Stomach (tissue), 9 donors: ENCODE data around the gene RRBP1. TPM values are rescaled to one million over a fixed set of nuclear protein-coding genes. Genes with fewer than 3 reads are reported as not detected.
"Not testable (repeated sequence)": the region's sequence is repeated elsewhere in the genome, so short reads cannot be mapped to it uniquely, and the experiment has no call there.

Source experiments
- DNase-seq, 2 donors: peaks; one replicate each; pipeline versions ENCODE4 v3.0.0 to v3.0.0-alpha.2; 2013 to 2019
- H3K27ac ChIP-seq, 5 donors: fragments of 200-600 bp in 4 of 5; sonication (generic) in 4 of 5; one replicate each; pipeline ENCODE4 v1.5.1; 2013 to 2019; ENCODE audit warnings: mild to moderate bottlenecking in 1 of 5, moderate library complexity in 1 of 5
- H3K27me3 ChIP-seq, 3 donors: fragments of 200-600 bp; sonication (generic); one replicate each; pipeline ENCODE4 v1.5.1; 2017 to 2019; ENCODE audit warnings: mixed run types in 1 of 3
- H3K36me3 ChIP-seq, 4 donors: fragments of 200-600 bp; sonication (generic); 1 replicate in 3 of 4; 2 replicates in 1 of 4; pipeline ENCODE4 v1.5.1; 2016 to 2019
- H3K4me1 ChIP-seq, 4 donors: fragments of 200-600 bp; sonication (generic); one replicate each; pipeline ENCODE4 v1.5.1; 2016 to 2019
- H3K4me3 ChIP-seq, 4 donors: fragments of 200-600 bp; sonication (generic) in 3 of 4; one replicate each; pipeline ENCODE4 v1.5.1; 2016 to 2019; ENCODE audit warnings: mild to moderate bottlenecking in 1 of 4
- H3K9me3 ChIP-seq, 4 donors: fragments of 200-600 bp; sonication (generic); one replicate each; pipeline ENCODE4 v1.5.1; 2016 to 2019
- CTCF ChIP-seq, 7 experiments: fragments of 450-650 bp in 4 of 7; fragments of 200-600 bp in 3 of 7; sonication (generic) in 3 of 7; IDR thresholded peaks; one replicate each; pipeline ENCODE4 v1.5.1; 2016 to 2019; ENCODE audit warnings: antibody characterized with exemption in 7 of 7, control low read depth in 2 of 7, mild to moderate bottlenecking in 1 of 7
- EP300 ChIP-seq: sonication (generic); formaldehyde crosslinking; IDR thresholded peaks from one replicate; pipeline ENCODE4 v1.6.1; 2017; ENCODE audit warnings: antibody characterized with exemption
- POLR2A ChIP-seq, 4 donors: fragments of 450-650 bp; IDR thresholded peaks; one replicate each; pipeline ENCODE4 v1.6.1; 2016; ENCODE audit warnings: antibody characterized with exemption in 4 of 4, control low read depth in 2 of 4, mild to moderate bottlenecking in 1 of 4, moderate library complexity in 1 of 4
- POLR2AphosphoS5 ChIP-seq, 3 donors: sonication (generic); formaldehyde crosslinking; IDR thresholded peaks; one replicate each; pipeline ENCODE4 v1.6.1; 2016; ENCODE audit warnings: antibody characterized with exemption in 3 of 3
- WGBS, 5 donors: extraction: QIAGEN DNeasy Blood & Tissue Kit in 3 of 5; methylation state at CpG; one replicate each; pipeline versions ENCODE4 v1.1.5 to v1.1.7; 2013 to 2018; 5-methylcytosine and 5-hydroxymethylcytosine counted together
- intact Hi-C: fragments of 100-400 bp; cut with DNase I; formaldehyde crosslinking; loops from one replicate; pipeline ENCODE4 v1.15.1; 2023; ENCODE audit warnings: low total_unique reads
- polyA plus RNA-seq, 3 donors: library from polyadenylated mRNA; stranded (reverse); fragments of 200-250 nt; gene quantifications; one replicate each; pipeline ENCODE4 v1.2.3, GENCODE V29; 2013
- total RNA-seq, 5 donors: library from RNA; depleted of rRNA; stranded (reverse); fragments of >200 nt; gene quantifications; one replicate each; pipeline versions ENCODE4 v1.1.0 to v1.2.3, GENCODE V29; 2014 to 2016
- donor health status: healthy with polysubstance abuse.
- donor health status: Bipolar disorder and iron deficiency.
- donor health status: healthy.

RRBP1 gene
- total and polyA plus RNA-seq, 8 donors = 34.4 to 456 (median 132) TPM

- peak in 1 of 3 donors; percentile 45 for TF ChIP-seq POLR2AphosphoS5 (IDR thresholded peaks at IDR 0.05)
- TF ChIP-seq EP300 = no peak
- TF ChIP-seq POLR2A (IDR thresholded peaks at IDR 0.05) = no peak
- TF ChIP-seq CTCF (IDR thresholded peaks at IDR 0.05) = no peak
- peaks cover 10 to 29% (median 21%) of the 10 kb centered on the region in 4 donors for H3K36me3 ChIP-seq
- DNase-seq = no peak
- peaks cover 0 to 6% (median 3%) of the 10 kb centered on the region in 4 donors for H3K9me3 ChIP-seq
- no peak overlapping the region for H3K4me3 ChIP-seq
- peak overlapping the region in 4 of 5 donors; percentile 46 to 69 (median 62) for H3K27ac ChIP-seq
- intact Hi-C loops = no loop called here
- H3K27me3 ChIP-seq = no peaks in the 10 kb centered on the region
- H3K4me1 ChIP-seq = peaks cover 21 to 84% (median 47%) of the 10 kb centered on the region in 4 donors
- 64 to 77% (median 69%) methylated on average over 10 of the region's 10 CpGs for WGBS, 5 donors
Measured at GRCh38 chr20:17662333-17663039, 19.6 kb downstream of the RRBP1 start.

GRCh38 chr20:17661121-17661744, 20.8 kb downstream of the RRBP1 start:
- no peak for DNase-seq
- WGBS, 5 donors = 32 to 50% (median 42%) methylated on average over 5 of the region's 5 CpGs
- Histone ChIP-seq H3K36me3 (peaks cover 10 to 40% (median 31%) of the 10 kb centered on the region in 4 donors), H3K27ac (peak overlapping the region in 4 of 5 donors; percentile 15 to 69 (median 50)), H3K4me1 (peaks cover 21 to 81% (median 42%) of the 10 kb centered on the region in 4 donors), H3K9me3 (peaks cover 0 to 6% (median 3%) of the 10 kb centered on the region in 4 donors), H3K27me3 (no peaks in the 10 kb centered on the region), H3K4me3 (no peak overlapping the region)
- intact Hi-C loops = no loop called here
- TF ChIP-seq POLR2AphosphoS5 (IDR thresholded peaks at IDR 0.05) = no peak
- no peak for TF ChIP-seq POLR2A (IDR thresholded peaks at IDR 0.05)
- TF ChIP-seq EP300 = no peak
- TF ChIP-seq CTCF (IDR thresholded peaks at IDR 0.05) = no peak

- no peak for DNase-seq
- TF ChIP-seq EP300 = no peak
- TF ChIP-seq POLR2AphosphoS5 (IDR thresholded peaks at IDR 0.05) = no peak
- no peak for TF ChIP-seq POLR2A (IDR thresholded peaks at IDR 0.05)
- TF ChIP-seq CTCF (IDR thresholded peaks at IDR 0.05) = no peak
- 67 to 81% (median 73%) methylated on average over 6 of the region's 6 CpGs for WGBS, 5 donors
- no peak overlapping the region for H3K4me3 ChIP-seq
- H3K4me1 ChIP-seq = peaks cover 21 to 80% (median 39%) of the 10 kb centered on the region in 4 donors
- H3K27ac ChIP-seq = peak overlapping the region in 3 of 5 donors; percentile 38 to 69 (median 63)
- peaks cover 0 to 6% (median 3%) of the 10 kb centered on the region in 4 donors for H3K9me3 ChIP-seq
- peaks cover 10 to 45% (median 36%) of the 10 kb centered on the region in 4 donors for H3K36me3 ChIP-seq
- no peaks in the 10 kb centered on the region for H3K27me3 ChIP-seq
- intact Hi-C loops = no loop called here
Measured at GRCh38 chr20:17660667-17661066, 21.4 kb downstream of the RRBP1 start.

GRCh38 chr20:17659801-17660200, 22.2 kb downstream of the RRBP1 start:
- 96 to 98% (median 98%) methylated on average over 5 of the region's 5 CpGs for WGBS, 5 donors
- DNase-seq = no peak
- Histone ChIP-seq H3K9me3 (peaks cover 0 to 6% (median 3%) of the 10 kb centered on the region in 4 donors), H3K4me1 (peaks cover 21 to 80% (median 37%) of the 10 kb centered on the region in 4 donors), H3K27me3 (no peaks in the 10 kb centered on the region), H3K27ac (peak overlapping the region in 4 of 5 donors; percentile 24 to 49 (median 33)), H3K4me3 (no peak overlapping the region), H3K36me3 (peaks cover 10 to 45% (median 36%) of the 10 kb centered on the region in 4 donors)
- intact Hi-C loops = no loop called here
- TF ChIP-seq POLR2AphosphoS5 (IDR thresholded peaks at IDR 0.05) = no peak
- no peak for TF ChIP-seq POLR2A (IDR thresholded peaks at IDR 0.05)
- no peak for TF ChIP-seq CTCF (IDR thresholded peaks at IDR 0.05)
- no peak for TF ChIP-seq EP300

- Histone ChIP-seq H3K36me3 (peaks cover 10 to 50% (median 40%) of the 10 kb centered on the region in 4 donors), H3K4me1 (peaks cover 21 to 79% (median 37%) of the 10 kb centered on the region in 4 donors), H3K27ac (peak overlapping the region in 4 of 5 donors; percentile 24 to 49 (median 33))
- H3K4me3 ChIP-seq, H3K9me3 ChIP-seq, intact Hi-C loops, H3K27me3 ChIP-seq, DNase-seq: not testable (repeated sequence)
- 93 to 99% (median 97%) methylated on average over 4 to 7 of the region's 7 CpGs for WGBS, 5 donors
Measured at GRCh38 chr20:17659344-17659743, 22.7 kb downstream of the RRBP1 start.
